Fibroblast of villous mesenchyme (primary cell): ENCODE measurements around the gene TBX2. TPM values are rescaled to one million over a fixed set of nuclear protein-coding genes. Genes with fewer than 3 reads are reported as not detected.

Experiments
- DNase-seq: peaks from one replicate; pipeline ENCODE4 v3.0.0-alpha.2; 2010; ENCODE audit warnings: low read depth
- H3K4me3 ChIP-seq: 2 replicates; pipeline ENCODE4 v1.5.1; 2011; ENCODE audit warnings: low read depth, mild to moderate bottlenecking, low read length
- CTCF ChIP-seq: IDR thresholded peaks from 2 replicates; pipeline ENCODE4 v1.5.1; 2012; ENCODE audit warnings: low read depth, mild to moderate bottlenecking, low read length; ENCODE audit not compliant: insufficient read depth
- total RNA-seq: library from RNA; depleted of rRNA; stranded (reverse); fragments of >200 nt; gene quantifications from 2 replicates; pipeline ENCODE4 v1.2.3, GENCODE V29; 2012

Gene TBX2
- total RNA-seq, 1 donor = 12.5 TPM

- TF ChIP-seq CTCF = no peak
- peak; percentile 67 for DNase-seq
- H3K4me3 ChIP-seq = no peak overlapping the region
Observed at GRCh38 chr17:61393904-61394629, 5.6 kb upstream of the TBX2 start.

- H3K4me3 ChIP-seq = no peak overlapping the region
- no peak for DNase-seq
- TF ChIP-seq CTCF = no peak
Observed at GRCh38 chr17:61394630-61395408, 4.8 kb upstream of the TBX2 start.

GRCh38 chr17:61395409-61395982 is 4.1 kb upstream of the TBX2 start:
- no peak for DNase-seq
- peak overlapping the region; percentile 74 for H3K4me3 ChIP-seq
- no peak for TF ChIP-seq CTCF

GRCh38 chr17:61395983-61396585 is 3.6 kb upstream of the TBX2 start:
- DNase-seq = no peak
- no peak for TF ChIP-seq CTCF
- peak overlapping the region; percentile 74 for H3K4me3 ChIP-seq

- DNase-seq = peak; percentile 48
- TF ChIP-seq CTCF = no peak
- peak overlapping the region; percentile 74 for H3K4me3 ChIP-seq
Observed at GRCh38 chr17:61396586-61397085, 3.0 kb upstream of the TBX2 start.

GRCh38 chr17:61397086-61397842 is 2.4 kb upstream of the TBX2 start:
- peak overlapping the region; percentile 74 for H3K4me3 ChIP-seq
- no peak for TF ChIP-seq CTCF
- DNase-seq = peak; percentile 66
